ENCODE results near the gene ZNF74.

- no peak for TF ChIP-seq EZH2 (IDR thresholded peaks at IDR 0.05; ENCODE audit: borderline replicate concordance, low read depth, low read length, severe bottlenecking)
- no peak for TF ChIP-seq CTCF (IDR thresholded peaks at IDR 0.05; ENCODE audit: borderline replicate concordance, extremely low read depth, low read length, poor library complexity, severe bottlenecking)
Measured at GRCh38 chr22:20414059-20414440, 20.1 kb downstream of the ZNF74 start.

All from DND-41 (cell line).